ENCODE data around the gene OIP5. TPM values are rescaled to one million over a fixed set of nuclear protein-coding genes. Genes with fewer than 3 reads are reported as not detected.
A peak's percentile ranks its signal among the peaks of the same experiment; 100 is the strongest.

Gene OIP5
- total and polyA plus RNA-seq, 2 of the 13 experiments (the other 11 are each of a cell fraction or from before 2014, with no cell fraction given) = 10.7 to 38.0 TPM

DNA sequence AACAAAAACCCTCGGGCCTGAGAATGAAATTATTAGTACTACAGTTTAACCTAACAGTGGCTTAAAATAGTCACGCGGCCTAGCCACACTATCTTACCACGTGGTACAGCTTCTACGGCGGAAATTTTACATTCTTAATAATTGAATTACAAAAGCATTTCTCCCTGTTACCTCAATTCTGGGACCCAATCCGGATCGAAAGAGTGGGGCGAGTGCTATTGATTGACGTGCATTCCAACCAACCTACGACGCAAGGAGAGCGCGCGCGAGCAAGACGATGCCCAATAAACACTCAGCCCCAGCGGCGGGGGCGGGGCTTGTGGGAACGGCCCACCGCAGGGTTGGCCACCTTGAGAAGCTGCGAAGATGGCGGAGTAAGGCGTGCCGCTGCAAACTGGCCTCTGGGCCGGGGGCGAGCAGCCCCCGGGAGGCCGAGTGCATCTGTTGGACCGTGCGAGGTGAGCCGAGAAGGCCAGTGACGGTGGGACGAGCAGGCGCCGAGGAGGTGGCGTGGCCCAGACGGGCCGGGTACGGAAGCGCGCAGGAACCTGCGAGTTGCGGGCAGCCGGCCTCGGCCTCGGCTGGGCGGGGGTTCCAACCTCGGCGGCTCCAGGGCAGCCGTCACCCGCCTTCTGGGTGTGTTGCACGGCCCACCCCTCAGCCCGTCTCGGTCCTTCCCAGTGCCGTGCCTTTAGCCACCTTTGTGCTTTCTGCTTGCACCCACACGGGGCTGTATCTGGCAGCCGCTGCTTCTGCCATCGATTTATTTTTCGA, 48.6 kb downstream of the OIP5 start (continued):
- TF ChIP-seq NFRKB (IDR thresholded peaks at IDR 0.05) (no peak), ZMYM4 (CRISPR knock-in tag; IDR thresholded peaks at IDR 0.05) (peak; percentile 66; the same call in 1 of the 2 replicates), ZNF225 (CRISPR knock-in tag; IDR thresholded peaks at IDR 0.05) (peak; percentile 65; the same call in 1 of the 2 replicates), ZNF598 (CRISPR knock-in tag; IDR thresholded peaks at IDR 0.05; ENCODE audit: borderline replicate concordance) (peak; percentile 53; the same call in 1 of the 2 replicates), PAWR (CRISPR knock-in tag; IDR thresholded peaks at IDR 0.05; ENCODE audit: borderline replicate concordance) (0 out of 2 replicates have a peak, but pooled peaks have one; percentile 48), ZBTB7B (CRISPR knock-in tag; IDR thresholded peaks at IDR 0.05) (peak; percentile 46; the same call in 1 of the 2 replicates), ZBTB20 (CRISPR knock-in tag; IDR thresholded peaks at IDR 0.05; ENCODE audit: borderline replicate concordance, low read depth) (peak; percentile 64), HMGA1 (CRISPR knock-in tag; conservative IDR thresholded peaks at IDR 0.05) (no peak), GLI4 (CRISPR knock-in tag; IDR thresholded peaks at IDR 0.05; ENCODE audit: borderline replicate concordance) (peak; percentile 44; the same call in 1 of the 2 replicates), ZNF160 (CRISPR knock-in tag; IDR thresholded peaks at IDR 0.05) (no peak; the same call in 1 of the 2 replicates)
- TF ChIP-seq, protein P1, sequence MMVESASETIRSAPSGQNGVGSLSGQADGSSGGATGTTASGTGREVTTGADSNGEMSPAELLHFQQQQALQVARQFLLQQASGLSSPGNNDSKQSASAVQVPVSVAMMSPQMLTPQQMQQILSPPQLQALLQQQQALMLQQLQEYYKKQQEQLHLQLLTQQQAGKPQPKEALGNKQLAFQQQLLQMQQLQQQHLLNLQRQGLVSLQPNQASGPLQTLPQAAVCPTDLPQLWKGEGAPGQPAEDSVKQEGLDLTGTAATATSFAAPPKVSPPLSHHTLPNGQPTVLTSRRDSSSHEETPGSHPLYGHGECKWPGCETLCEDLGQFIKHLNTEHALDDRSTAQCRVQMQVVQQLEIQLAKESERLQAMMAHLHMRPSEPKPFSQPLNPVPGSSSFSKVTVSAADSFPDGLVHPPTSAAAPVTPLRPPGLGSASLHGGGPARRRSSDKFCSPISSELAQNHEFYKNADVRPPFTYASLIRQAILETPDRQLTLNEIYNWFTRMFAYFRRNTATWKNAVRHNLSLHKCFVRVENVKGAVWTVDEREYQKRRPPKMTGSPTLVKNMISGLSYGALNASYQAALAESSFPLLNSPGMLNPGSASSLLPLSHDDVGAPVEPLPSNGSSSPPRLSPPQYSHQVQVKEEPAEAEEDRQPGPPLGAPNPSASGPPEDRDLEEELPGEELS (CRISPR knock-in tag; IDR thresholded peaks at IDR 0.05) = no peak
- TF ChIP-seq, protein P2, sequence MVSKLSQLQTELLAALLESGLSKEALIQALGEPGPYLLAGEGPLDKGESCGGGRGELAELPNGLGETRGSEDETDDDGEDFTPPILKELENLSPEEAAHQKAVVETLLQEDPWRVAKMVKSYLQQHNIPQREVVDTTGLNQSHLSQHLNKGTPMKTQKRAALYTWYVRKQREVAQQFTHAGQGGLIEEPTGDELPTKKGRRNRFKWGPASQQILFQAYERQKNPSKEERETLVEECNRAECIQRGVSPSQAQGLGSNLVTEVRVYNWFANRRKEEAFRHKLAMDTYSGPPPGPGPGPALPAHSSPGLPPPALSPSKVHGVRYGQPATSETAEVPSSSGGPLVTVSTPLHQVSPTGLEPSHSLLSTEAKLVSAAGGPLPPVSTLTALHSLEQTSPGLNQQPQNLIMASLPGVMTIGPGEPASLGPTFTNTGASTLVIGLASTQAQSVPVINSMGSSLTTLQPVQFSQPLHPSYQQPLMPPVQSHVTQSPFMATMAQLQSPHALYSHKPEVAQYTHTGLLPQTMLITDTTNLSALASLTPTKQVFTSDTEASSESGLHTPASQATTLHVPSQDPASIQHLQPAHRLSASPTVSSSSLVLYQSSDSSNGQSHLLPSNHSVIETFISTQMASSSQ (IDR thresholded peaks at IDR 0.05; ENCODE audit: low read depth) = no peak
- TF ChIP-seq, protein P2 (CRISPR knock-in tag; IDR thresholded peaks at IDR 0.05; ENCODE audit: borderline replicate concordance) = no peak
- TF ChIP-seq, protein P3, sequence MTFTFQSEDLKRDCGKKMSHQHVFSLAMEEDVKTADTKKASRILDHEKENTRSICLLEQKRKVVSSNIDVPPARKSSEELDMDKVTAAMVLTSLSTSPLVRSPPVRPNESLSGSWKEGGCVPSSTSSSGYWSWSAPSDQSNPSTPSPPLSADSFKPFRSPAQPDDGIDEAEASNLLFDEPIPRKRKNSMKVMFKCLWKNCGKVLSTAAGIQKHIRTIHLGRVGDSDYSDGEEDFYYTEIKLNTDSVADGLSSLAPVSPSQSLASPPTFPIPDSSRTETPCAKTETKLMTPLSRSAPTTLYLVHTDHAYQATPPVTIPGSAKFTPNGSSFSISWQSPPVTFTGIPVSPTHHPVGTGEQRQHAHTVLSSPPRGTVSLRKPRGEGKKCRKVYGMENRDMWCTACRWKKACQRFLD (CRISPR knock-in tag; IDR thresholded peaks at IDR 0.05; ENCODE audit: borderline replicate concordance) = peak; percentile 61; the same call in 1 of the 2 replicates
- TF ChIP-seq, protein P4, sequence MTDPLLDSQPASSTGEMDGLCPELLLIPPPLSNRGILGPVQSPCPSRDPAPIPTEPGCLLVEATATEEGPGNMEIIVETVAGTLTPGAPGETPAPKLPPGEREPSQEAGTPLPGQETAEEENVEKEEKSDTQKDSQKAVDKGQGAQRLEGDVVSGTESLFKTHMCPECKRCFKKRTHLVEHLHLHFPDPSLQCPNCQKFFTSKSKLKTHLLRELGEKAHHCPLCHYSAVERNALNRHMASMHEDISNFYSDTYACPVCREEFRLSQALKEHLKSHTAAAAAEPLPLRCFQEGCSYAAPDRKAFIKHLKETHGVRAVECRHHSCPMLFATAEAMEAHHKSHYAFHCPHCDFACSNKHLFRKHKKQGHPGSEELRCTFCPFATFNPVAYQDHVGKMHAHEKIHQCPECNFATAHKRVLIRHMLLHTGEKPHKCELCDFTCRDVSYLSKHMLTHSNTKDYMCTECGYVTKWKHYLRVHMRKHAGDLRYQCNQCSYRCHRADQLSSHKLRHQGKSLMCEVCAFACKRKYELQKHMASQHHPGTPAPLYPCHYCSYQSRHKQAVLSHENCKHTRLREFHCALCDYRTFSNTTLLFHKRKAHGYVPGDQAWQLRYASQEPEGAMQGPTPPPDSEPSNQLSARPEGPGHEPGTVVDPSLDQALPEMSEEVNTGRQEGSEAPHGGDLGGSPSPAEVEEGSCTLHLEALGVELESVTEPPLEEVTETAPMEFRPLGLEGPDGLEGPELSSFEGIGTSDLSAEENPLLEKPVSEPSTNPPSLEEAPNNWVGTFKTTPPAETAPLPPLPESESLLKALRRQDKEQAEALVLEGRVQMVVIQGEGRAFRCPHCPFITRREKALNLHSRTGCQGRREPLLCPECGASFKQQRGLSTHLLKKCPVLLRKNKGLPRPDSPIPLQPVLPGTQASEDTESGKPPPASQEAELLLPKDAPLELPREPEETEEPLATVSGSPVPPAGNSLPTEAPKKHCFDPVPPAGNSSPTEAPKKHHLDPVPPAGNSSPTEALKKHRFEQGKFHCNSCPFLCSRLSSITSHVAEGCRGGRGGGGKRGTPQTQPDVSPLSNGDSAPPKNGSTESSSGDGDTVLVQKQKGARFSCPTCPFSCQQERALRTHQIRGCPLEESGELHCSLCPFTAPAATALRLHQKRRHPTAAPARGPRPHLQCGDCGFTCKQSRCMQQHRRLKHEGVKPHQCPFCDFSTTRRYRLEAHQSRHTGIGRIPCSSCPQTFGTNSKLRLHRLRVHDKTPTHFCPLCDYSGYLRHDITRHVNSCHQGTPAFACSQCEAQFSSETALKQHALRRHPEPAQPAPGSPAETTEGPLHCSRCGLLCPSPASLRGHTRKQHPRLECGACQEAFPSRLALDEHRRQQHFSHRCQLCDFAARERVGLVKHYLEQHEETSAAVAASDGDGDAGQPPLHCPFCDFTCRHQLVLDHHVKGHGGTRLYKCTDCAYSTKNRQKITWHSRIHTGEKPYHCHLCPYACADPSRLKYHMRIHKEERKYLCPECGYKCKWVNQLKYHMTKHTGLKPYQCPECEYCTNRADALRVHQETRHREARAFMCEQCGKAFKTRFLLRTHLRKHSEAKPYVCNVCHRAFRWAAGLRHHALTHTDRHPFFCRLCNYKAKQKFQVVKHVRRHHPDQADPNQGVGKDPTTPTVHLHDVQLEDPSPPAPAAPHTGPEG (CRISPR knock-in tag; IDR thresholded peaks at IDR 0.05) = no peak
